ENCODE measurements around the gene GLCE.

- no peak for TF ChIP-seq ISL1 (CRISPR knock-in tag; IDR thresholded peaks at IDR 0.05)
- TF ChIP-seq ZFP3 (CRISPR knock-in tag; IDR thresholded peaks at IDR 0.05), result no peak
- no peak for TF ChIP-seq TSHZ2 (CRISPR knock-in tag; IDR thresholded peaks at IDR 0.05)
These were observed 148.5 kb downstream of the GLCE start for GRCh38 chr15:69308949-69309348.

Measured in SK-N-SH treated with all-trans-retinoic acid at 6 μM for 48 hours (cell line).